ENCODE measurements around the gene STARD9. TPM values are rescaled to one million over a fixed set of nuclear protein-coding genes. Genes with fewer than 3 reads are reported as not detected.

STARD9 gene
- total RNA-seq, 1 donor = 4.0 TPM

GRCh38 chr15:42691770-42692169 is 116.4 kb downstream of the STARD9 start:
- Histone ChIP-seq H3K9me3 (ENCODE audit: low read depth, low read length) (no peaks in the 10 kb centered on the region), H3K4me1 (ENCODE audit: insufficient read depth, low read length) (no peaks in the 10 kb centered on the region)

GRCh38 chr15:42692536-42692935 is 117.1 kb downstream of the STARD9 start:
- H3K4me3 ChIP-seq (ENCODE audit: low read length) = no peak overlapping the region
- H3K27me3 ChIP-seq (ENCODE audit: insufficient read depth, low read length) = no peaks in the 10 kb centered on the region
- no peaks in the 10 kb centered on the region for H3K4me1 ChIP-seq (ENCODE audit: insufficient read depth, low read length)
- no peaks in the 10 kb centered on the region for H3K9me3 ChIP-seq (ENCODE audit: low read depth, low read length)

More at GRCh38 chr15:42691770-42692169, 116.4 kb downstream of the STARD9 start:
- H3K4me3 ChIP-seq (ENCODE audit: low read length) = no peak overlapping the region
- no peaks in the 10 kb centered on the region for H3K27me3 ChIP-seq (ENCODE audit: insufficient read depth, low read length)

GRCh38 chr15:42692997-42693396 is 117.6 kb downstream of the STARD9 start:
- H3K4me1 ChIP-seq (ENCODE audit: insufficient read depth, low read length) = no peaks in the 10 kb centered on the region
- H3K27me3 ChIP-seq (ENCODE audit: insufficient read depth, low read length) = no peaks in the 10 kb centered on the region
- no peak overlapping the region for H3K4me3 ChIP-seq (ENCODE audit: low read length)
- H3K9me3 ChIP-seq (ENCODE audit: low read depth, low read length) = no peaks in the 10 kb centered on the region

- no peak overlapping the region for H3K4me3 ChIP-seq (ENCODE audit: low read length)
- no peaks in the 10 kb centered on the region for H3K9me3 ChIP-seq (ENCODE audit: low read depth, low read length)
- no peaks in the 10 kb centered on the region for H3K27me3 ChIP-seq (ENCODE audit: insufficient read depth, low read length)
- H3K4me1 ChIP-seq (ENCODE audit: insufficient read depth, low read length) = no peaks in the 10 kb centered on the region
Observed at GRCh38 chr15:42693496-42693895, 118.1 kb downstream of the STARD9 start.

- no peaks in the 10 kb centered on the region for H3K9me3 ChIP-seq (ENCODE audit: low read depth, low read length)
- H3K4me3 ChIP-seq (ENCODE audit: low read length) = no peak overlapping the region
- no peaks in the 10 kb centered on the region for H3K4me1 ChIP-seq (ENCODE audit: insufficient read depth, low read length)
- H3K27me3 ChIP-seq (ENCODE audit: insufficient read depth, low read length) = no peaks in the 10 kb centered on the region
Observed at GRCh38 chr15:42693942-42694341, 118.5 kb downstream of the STARD9 start.

- no peak overlapping the region for H3K4me3 ChIP-seq (ENCODE audit: low read length)
- no peaks in the 10 kb centered on the region for H3K4me1 ChIP-seq (ENCODE audit: insufficient read depth, low read length)
- no peaks in the 10 kb centered on the region for H3K27me3 ChIP-seq (ENCODE audit: insufficient read depth, low read length)
- H3K9me3 ChIP-seq (ENCODE audit: low read depth, low read length) = no peaks in the 10 kb centered on the region
Observed at GRCh38 chr15:42694398-42694797, 119.0 kb downstream of the STARD9 start.

- H3K4me3 ChIP-seq (ENCODE audit: low read length) = no peak overlapping the region
- no peaks in the 10 kb centered on the region for H3K9me3 ChIP-seq (ENCODE audit: low read depth, low read length)
- H3K27me3 ChIP-seq (ENCODE audit: insufficient read depth, low read length) = no peaks in the 10 kb centered on the region
- H3K4me1 ChIP-seq (ENCODE audit: insufficient read depth, low read length) = no peaks in the 10 kb centered on the region
Observed at GRCh38 chr15:42695527-42696071, 120.2 kb downstream of the STARD9 start.

GRCh38 chr15:42696626-42697025 is 121.2 kb downstream of the STARD9 start:
- Histone ChIP-seq H3K9me3 (ENCODE audit: low read depth, low read length) (no peaks in the 10 kb centered on the region), H3K27me3 (ENCODE audit: insufficient read depth, low read length) (no peaks in the 10 kb centered on the region), H3K4me3 (ENCODE audit: low read length) (no peak overlapping the region), H3K4me1 (ENCODE audit: insufficient read depth, low read length) (no peaks in the 10 kb centered on the region)

- Histone ChIP-seq H3K9me3 (ENCODE audit: low read depth, low read length) (no peaks in the 10 kb centered on the region), H3K4me1 (ENCODE audit: insufficient read depth, low read length) (no peaks in the 10 kb centered on the region), H3K27me3 (ENCODE audit: insufficient read depth, low read length) (no peaks in the 10 kb centered on the region), H3K4me3 (ENCODE audit: low read length) (no peak overlapping the region)
Observed at GRCh38 chr15:42704492-42704926, 129.1 kb downstream of the STARD9 start.

- no peaks in the 10 kb centered on the region for H3K27me3 ChIP-seq (ENCODE audit: insufficient read depth, low read length)
Observed at GRCh38 chr15:42705336-42705735, 129.9 kb downstream of the STARD9 start.

GRCh38 chr15:42707068-42707467 is 131.7 kb downstream of the STARD9 start:
- Histone ChIP-seq H3K9me3 (ENCODE audit: low read depth, low read length) (no peaks in the 10 kb centered on the region), H3K4me3 (ENCODE audit: low read length) (no peak overlapping the region), H3K27me3 (ENCODE audit: insufficient read depth, low read length) (no peaks in the 10 kb centered on the region), H3K4me1 (ENCODE audit: insufficient read depth, low read length) (no peaks in the 10 kb centered on the region)

More at GRCh38 chr15:42705336-42705735, 129.9 kb downstream of the STARD9 start:
- H3K4me1 ChIP-seq (ENCODE audit: insufficient read depth, low read length) = no peaks in the 10 kb centered on the region
- H3K9me3 ChIP-seq (ENCODE audit: low read depth, low read length) = no peaks in the 10 kb centered on the region
- H3K4me3 ChIP-seq (ENCODE audit: low read length) = no peak overlapping the region

GRCh38 chr15:42707873-42708544 is 132.6 kb downstream of the STARD9 start:
- Histone ChIP-seq H3K4me3 (ENCODE audit: low read length) (no peak overlapping the region), H3K9me3 (ENCODE audit: low read depth, low read length) (no peaks in the 10 kb centered on the region), H3K27me3 (ENCODE audit: insufficient read depth, low read length) (no peaks in the 10 kb centered on the region), H3K4me1 (ENCODE audit: insufficient read depth, low read length) (no peaks in the 10 kb centered on the region)

GRCh38 chr15:42710662-42711061 is 135.3 kb downstream of the STARD9 start:
- Histone ChIP-seq H3K9me3 (ENCODE audit: low read depth, low read length) (no peaks in the 10 kb centered on the region), H3K4me3 (ENCODE audit: low read length) (no peak overlapping the region), H3K27me3 (ENCODE audit: insufficient read depth, low read length) (no peaks in the 10 kb centered on the region), H3K4me1 (ENCODE audit: insufficient read depth, low read length) (no peaks in the 10 kb centered on the region)

GRCh38 chr15:42711746-42712145 is 136.3 kb downstream of the STARD9 start:
- Histone ChIP-seq H3K9me3 (ENCODE audit: low read depth, low read length) (no peaks in the 10 kb centered on the region), H3K4me1 (ENCODE audit: insufficient read depth, low read length) (no peaks in the 10 kb centered on the region), H3K27me3 (ENCODE audit: insufficient read depth, low read length) (no peaks in the 10 kb centered on the region), H3K4me3 (ENCODE audit: low read length) (no peak overlapping the region)

- no peak overlapping the region for H3K4me3 ChIP-seq (ENCODE audit: low read length)
- H3K4me1 ChIP-seq (ENCODE audit: insufficient read depth, low read length) = no peaks in the 10 kb centered on the region
- H3K9me3 ChIP-seq (ENCODE audit: low read depth, low read length) = no peaks in the 10 kb centered on the region
- no peaks in the 10 kb centered on the region for H3K27me3 ChIP-seq (ENCODE audit: insufficient read depth, low read length)
Observed at GRCh38 chr15:42712584-42712983, 137.2 kb downstream of the STARD9 start.

GRCh38 chr15:42716125-42716524 is 140.7 kb downstream of the STARD9 start:
- Histone ChIP-seq H3K27me3 (ENCODE audit: insufficient read depth, low read length) (no peaks in the 10 kb centered on the region), H3K4me1 (ENCODE audit: insufficient read depth, low read length) (no peaks in the 10 kb centered on the region), H3K4me3 (ENCODE audit: low read length) (no peak overlapping the region), H3K9me3 (ENCODE audit: low read depth, low read length) (no peaks in the 10 kb centered on the region)
